ENCODE results near the gene USP48. TPM values are rescaled to one million over a fixed set of nuclear protein-coding genes. Genes with fewer than 3 reads are reported as not detected.

Gene USP48
- polyA plus RNA-seq, 1 experiment = 43.6 TPM

DNA sequence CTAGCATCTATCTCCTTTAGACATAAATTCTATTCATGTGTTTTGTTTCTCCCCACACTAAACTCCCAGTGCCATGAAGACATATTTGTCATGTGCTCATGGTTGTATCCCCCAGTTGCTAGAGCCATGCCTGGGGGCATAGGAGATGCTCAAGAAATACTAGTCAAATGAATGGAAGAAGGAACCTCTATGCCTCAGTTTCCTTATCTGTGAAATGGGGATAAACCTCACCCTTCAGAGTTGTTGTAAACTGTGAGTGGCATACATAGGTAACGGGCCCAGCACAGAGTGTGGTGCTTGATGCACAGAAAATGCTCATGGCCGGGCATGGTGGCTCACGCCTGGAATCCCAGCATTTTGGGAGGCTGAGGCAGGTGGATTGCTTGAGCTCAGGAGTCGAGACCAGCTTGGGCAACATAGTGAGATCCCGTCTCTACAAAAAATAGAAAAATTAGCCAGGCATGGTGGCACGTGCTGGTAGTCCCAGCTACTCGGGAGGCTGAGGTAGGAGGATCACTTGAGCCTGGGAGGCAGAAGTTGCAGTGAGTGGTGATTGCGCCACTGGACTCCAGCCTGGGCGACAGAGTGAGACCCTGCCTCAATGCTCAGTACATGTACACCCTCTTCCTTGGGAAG lies 37.8 kb upstream of the USP48 start:
- TF ChIP-seq, protein P1, sequence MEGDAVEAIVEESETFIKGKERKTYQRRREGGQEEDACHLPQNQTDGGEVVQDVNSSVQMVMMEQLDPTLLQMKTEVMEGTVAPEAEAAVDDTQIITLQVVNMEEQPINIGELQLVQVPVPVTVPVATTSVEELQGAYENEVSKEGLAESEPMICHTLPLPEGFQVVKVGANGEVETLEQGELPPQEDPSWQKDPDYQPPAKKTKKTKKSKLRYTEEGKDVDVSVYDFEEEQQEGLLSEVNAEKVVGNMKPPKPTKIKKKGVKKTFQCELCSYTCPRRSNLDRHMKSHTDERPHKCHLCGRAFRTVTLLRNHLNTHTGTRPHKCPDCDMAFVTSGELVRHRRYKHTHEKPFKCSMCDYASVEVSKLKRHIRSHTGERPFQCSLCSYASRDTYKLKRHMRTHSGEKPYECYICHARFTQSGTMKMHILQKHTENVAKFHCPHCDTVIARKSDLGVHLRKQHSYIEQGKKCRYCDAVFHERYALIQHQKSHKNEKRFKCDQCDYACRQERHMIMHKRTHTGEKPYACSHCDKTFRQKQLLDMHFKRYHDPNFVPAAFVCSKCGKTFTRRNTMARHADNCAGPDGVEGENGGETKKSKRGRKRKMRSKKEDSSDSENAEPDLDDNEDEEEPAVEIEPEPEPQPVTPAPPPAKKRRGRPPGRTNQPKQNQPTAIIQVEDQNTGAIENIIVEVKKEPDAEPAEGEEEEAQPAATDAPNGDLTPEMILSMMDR (IDR thresholded peaks at IDR 0.05; ENCODE audit: low read depth, low read length) = no peak
- Histone ChIP-seq H3K27me3 (ENCODE audit: control insufficient read depth, insufficient read depth, low read length) (no peaks in the 10 kb centered on the region), H3K9me3 (ENCODE audit: control insufficient read depth, insufficient read depth, low read length) (no peaks in the 10 kb centered on the region), H3K27ac (ENCODE audit: low read depth, low read length) (no peak overlapping the region), H3K4me3 (ENCODE audit: low read depth, low read length) (no peak overlapping the region)
- ChIA-PET CTCF (no interaction called here), POLR2A (no interaction called here)
- DNase-seq (ENCODE audit: low read depth, low spot score) = no peak

DNA sequence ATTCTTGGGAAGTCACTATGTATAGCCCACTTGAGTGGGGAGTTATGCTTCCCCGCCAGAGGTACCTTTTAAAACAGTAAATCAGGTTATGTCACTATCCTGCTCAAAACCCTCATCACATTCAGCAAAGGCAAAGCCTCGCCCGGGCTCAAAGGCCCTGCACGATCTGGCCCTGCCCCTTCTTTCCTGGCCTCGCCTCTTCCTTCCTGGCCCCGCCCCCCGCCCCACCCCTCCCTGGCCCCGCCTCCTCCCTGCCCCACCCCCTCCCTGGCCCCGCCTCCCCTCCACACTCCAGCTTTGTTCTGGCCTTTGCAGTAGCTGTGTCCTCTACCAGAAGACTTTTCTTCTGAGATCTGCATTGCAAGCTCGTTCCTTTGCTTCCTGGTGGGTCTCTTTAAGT lies 35.7 kb upstream of the USP48 start:
- TF ChIP-seq, protein P1 (IDR thresholded peaks at IDR 0.05; ENCODE audit: low read depth, low read length) = no peak
- DNase-seq (ENCODE audit: low read depth, low spot score) = no peak
- H3K27ac ChIP-seq (ENCODE audit: low read depth, low read length) = no peak overlapping the region
- no peaks in the 10 kb centered on the region for H3K9me3 ChIP-seq (ENCODE audit: control insufficient read depth, insufficient read depth, low read length)
- peaks cover 1% of the 10 kb centered on the region for H3K27me3 ChIP-seq (ENCODE audit: control insufficient read depth, insufficient read depth, low read length)
- POLR2A ChIA-PET = interaction anchor here (1.0 kb wide), 1 partner anchor 35 kb away, joined by 3 read pairs; no protein-coding TSS in a partner anchor
- CTCF ChIA-PET = no interaction called here
- H3K4me3 ChIP-seq (ENCODE audit: low read depth, low read length) = no peak overlapping the region

DNA sequence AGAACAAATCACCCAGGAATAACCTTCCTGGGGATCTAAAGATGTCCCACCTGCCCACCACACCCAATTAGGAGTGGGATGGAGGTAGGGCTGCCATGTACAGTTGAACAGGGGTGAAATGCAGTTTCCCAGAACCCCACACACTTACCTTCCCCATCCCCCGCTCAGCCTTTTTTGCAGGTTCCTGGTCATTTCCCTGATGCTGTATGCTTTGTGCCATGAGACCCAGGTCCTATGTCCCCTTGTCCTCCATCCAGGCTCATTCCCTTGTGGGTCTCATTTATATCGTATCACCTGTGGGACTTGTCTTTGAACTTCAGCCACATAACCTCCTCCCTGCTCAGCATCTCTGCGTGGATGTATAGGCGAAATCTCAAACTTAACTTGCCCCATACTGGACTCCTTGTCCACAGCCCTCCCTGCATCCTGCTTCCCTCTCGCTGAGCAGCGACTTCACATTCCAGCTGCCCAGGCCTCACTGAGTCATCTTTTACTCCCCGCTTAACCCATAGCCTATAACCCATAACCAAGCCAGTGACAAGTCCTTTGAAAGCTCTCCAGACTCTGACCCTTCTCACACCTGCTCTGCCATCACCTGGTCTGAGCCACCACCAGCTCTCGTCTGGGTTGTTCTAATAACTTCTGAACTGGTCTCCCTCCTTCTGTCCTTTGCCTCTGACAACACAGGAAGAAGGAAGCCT lies 33.8 kb upstream of the USP48 start:
- POLR2A ChIA-PET = no interaction called here
- peak overlapping the region; percentile 52 for H3K27ac ChIP-seq (ENCODE audit: low read depth, low read length)

DNA sequence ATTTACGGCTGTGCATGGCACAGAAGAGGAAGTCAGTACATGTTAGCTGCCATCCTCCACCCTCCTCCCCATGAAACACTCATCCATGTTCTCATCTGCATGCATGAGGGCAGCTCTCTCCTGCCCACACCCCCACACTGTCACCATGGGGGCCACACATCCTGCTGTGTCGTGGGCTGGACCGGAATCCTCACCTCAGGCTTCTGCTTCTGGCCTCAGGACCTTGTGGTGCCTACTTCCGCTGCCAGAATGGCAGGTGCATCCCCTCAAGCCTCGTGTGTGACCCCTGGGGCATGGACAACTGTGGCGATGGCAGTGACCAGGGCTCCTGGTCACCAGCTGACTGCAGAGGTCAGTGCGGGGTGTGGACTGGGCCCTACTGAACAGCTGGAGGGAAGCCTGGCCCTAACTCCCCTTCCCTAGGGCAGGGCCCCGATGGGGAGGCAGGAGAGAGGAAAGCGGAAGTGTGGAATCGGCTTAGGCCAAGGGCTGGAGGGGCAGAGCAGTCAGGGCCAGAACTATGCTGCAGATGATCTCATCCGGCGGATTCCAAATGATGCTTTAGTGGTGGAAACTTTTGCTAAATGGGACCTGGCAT lies 32.9 kb upstream of the USP48 start:
- no peaks in the 10 kb centered on the region for H3K9me3 ChIP-seq (ENCODE audit: control insufficient read depth, insufficient read depth, low read length)
- ChIA-PET CTCF (no interaction called here), POLR2A (no interaction called here)
- peaks cover 3% of the 10 kb centered on the region for H3K27me3 ChIP-seq (ENCODE audit: control insufficient read depth, insufficient read depth, low read length)
- TF ChIP-seq, protein P1 (IDR thresholded peaks at IDR 0.05; ENCODE audit: low read depth, low read length) = no peak
- no peak for DNase-seq (ENCODE audit: low read depth, low spot score)
- no peak overlapping the region for H3K27ac ChIP-seq (ENCODE audit: low read depth, low read length)
- H3K4me3 ChIP-seq (ENCODE audit: low read depth, low read length) = no peak overlapping the region

More for the DNA sequence above, 33.8 kb upstream of the USP48 start:
- Histone ChIP-seq H3K4me3 (ENCODE audit: low read depth, low read length) (no peak overlapping the region), H3K9me3 (ENCODE audit: control insufficient read depth, insufficient read depth, low read length) (no peaks in the 10 kb centered on the region), H3K27me3 (ENCODE audit: control insufficient read depth, insufficient read depth, low read length) (peaks cover 3% of the 10 kb centered on the region)
- TF ChIP-seq, protein P1 (IDR thresholded peaks at IDR 0.05; ENCODE audit: low read depth, low read length) = no peak
- DNase-seq (ENCODE audit: low read depth, low spot score) = peak; percentile 16
- CTCF ChIA-PET = no interaction called here

DNA sequence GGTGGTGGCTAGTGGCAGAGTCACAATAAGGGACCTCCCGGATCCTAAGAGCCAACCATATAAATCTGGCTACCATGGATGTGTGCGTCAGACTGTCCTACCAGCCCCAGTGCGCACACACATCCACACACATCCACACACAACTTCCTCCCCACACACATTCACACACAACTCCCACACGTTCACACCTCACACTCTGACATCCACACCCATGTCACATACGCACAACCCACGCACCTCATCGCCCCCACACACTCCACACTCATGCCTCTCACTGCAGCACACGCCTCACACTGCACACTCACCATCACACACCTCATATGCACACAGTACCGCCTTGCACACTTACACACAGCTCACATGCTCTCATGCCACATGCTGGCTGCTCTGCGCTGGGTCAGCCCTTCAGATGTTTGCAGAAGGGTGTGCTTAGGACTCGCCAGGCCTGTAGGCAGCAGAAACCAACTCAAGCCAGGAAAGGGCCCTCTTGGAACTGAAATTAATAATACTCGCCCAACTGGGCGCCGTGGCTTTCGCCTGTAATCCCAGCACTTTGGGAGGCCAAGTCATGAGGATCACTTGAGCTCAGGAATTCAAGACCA lies 32.1 kb upstream of the USP48 start:
- DNase-seq (ENCODE audit: low read depth, low spot score) = no peak
- peaks cover 3% of the 10 kb centered on the region for H3K27me3 ChIP-seq (ENCODE audit: control insufficient read depth, insufficient read depth, low read length)
- no peak overlapping the region for H3K27ac ChIP-seq (ENCODE audit: low read depth, low read length)
- H3K9me3 ChIP-seq (ENCODE audit: control insufficient read depth, insufficient read depth, low read length) = no peaks in the 10 kb centered on the region
- H3K4me3 ChIP-seq (ENCODE audit: low read depth, low read length) = no peak overlapping the region
- TF ChIP-seq, protein P1 (IDR thresholded peaks at IDR 0.05; ENCODE audit: low read depth, low read length) = no peak
- CTCF ChIA-PET = no interaction called here
- POLR2A ChIA-PET = no interaction called here

Measured in AG04450 (cell line).